Common myeloid progenitor, CD34-positive (primary cell): Measurements from ENCODE around the gene DCAF11. TPM values are rescaled to one million over a fixed set of nuclear protein-coding genes. Genes with fewer than 3 reads are reported as not detected.

Experiments
- CTCF ChIA-PET: fragments of 350-600 bp; sonication (Branson Sonifier 250); formaldehyde crosslinking; loops from one replicate; lab custom pipeline; 2021; ENCODE audit warnings: antibody characterized with exemption; lab: Charles Lee
- POLR2A ChIA-PET: fragments of 350-600 bp; sonication (Branson Sonifier 250); formaldehyde crosslinking; loops from one replicate; lab custom pipeline; 2021; ENCODE audit warnings: antibody characterized with exemption; lab: Charles Lee
- DNase-seq, 3 donors: peaks; one replicate each; pipeline versions ENCODE4 v3.0.0 to v3.0.0-alpha.2; 2013
- H3K27ac ChIP-seq, 2 experiments: 1 replicate in 1 of 2; 2 replicates in 1 of 2; pipeline ENCODE4 v1.7.0; 2013; ENCODE audit warnings: inconsistent platforms in 2 of 2, low read length in 2 of 2, mild to moderate bottlenecking in 2 of 2, low read depth in 1 of 2, moderate library complexity in 1 of 2; ENCODE audit not compliant: severe bottlenecking in 2 of 2, insufficient read depth in 1 of 2, poor library complexity in 1 of 2
- H3K27me3 ChIP-seq, 5 experiments: replicated peaks in 2 of 5; 1 replicate in 3 of 5; 2 replicates in 2 of 5; pipeline versions ENCODE4 v1.6.1 to v1.7.0; 2013; ENCODE audit warnings: low read length in 4 of 5, mild to moderate bottlenecking in 2 of 5, moderate library complexity in 2 of 5, inconsistent platforms in 1 of 5; ENCODE audit not compliant: insufficient read depth in 5 of 5, control insufficient read depth in 4 of 5
- H3K36me3 ChIP-seq, 4 experiments: 1 replicate in 2 of 4; 2 replicates in 2 of 4; pipeline versions ENCODE4 v1.6.1 to v1.7.0; 2013; ENCODE audit warnings: low read length in 3 of 4, control low read depth in 1 of 4, mild to moderate bottlenecking in 1 of 4; ENCODE audit not compliant: control insufficient read depth in 4 of 4, insufficient read depth in 4 of 4
- H3K4me1 ChIP-seq, 4 experiments: 1 replicate in 3 of 4; 2 replicates in 1 of 4; pipeline versions ENCODE4 v1.6.1 to v1.7.1; 2013; ENCODE audit warnings: low read length in 3 of 4, mild to moderate bottlenecking in 3 of 4, control low read depth in 1 of 4, inconsistent platforms in 1 of 4, moderate library complexity in 1 of 4; ENCODE audit not compliant: control insufficient read depth in 4 of 4, insufficient read depth in 4 of 4; ENCODE audit errors: control extremely low read depth in 1 of 4
- H3K4me3 ChIP-seq, 7 experiments: 1 replicate in 4 of 7; 2 replicates in 3 of 7; pipeline versions ENCODE4 v1.5.1 to v1.7.0; 2013; ENCODE audit warnings: mild to moderate bottlenecking in 7 of 7, low read length in 6 of 7, moderate library complexity in 6 of 7, inconsistent platforms in 2 of 7, low read depth in 2 of 7, control low read depth in 1 of 7; ENCODE audit not compliant: insufficient read depth in 4 of 7, control insufficient read depth in 1 of 7; ENCODE audit errors: extremely low read depth in 1 of 7
- H3K9me3 ChIP-seq, 5 experiments: 1 replicate in 4 of 5; 2 replicates in 1 of 5; pipeline versions ENCODE4 v1.6.1 to v1.7.1; 2013; ENCODE audit warnings: low read length in 4 of 5, mild to moderate bottlenecking in 2 of 5, inconsistent platforms in 1 of 5, low read depth in 1 of 5, moderate library complexity in 1 of 5; ENCODE audit not compliant: control insufficient read depth in 4 of 5, insufficient read depth in 2 of 5; ENCODE audit errors: control extremely low read depth in 1 of 5
- WGBS: methylation state at CpG from one replicate; pipeline ENCODE4 v1.1.5; 2013; ENCODE audit not compliant: insufficient coverage; 5-methylcytosine and 5-hydroxymethylcytosine counted together
- polyA plus RNA-seq: library from polyadenylated mRNA; unstranded; fragments of 120-200 nt; gene quantifications from one replicate; pipeline ENCODE4 v1.2.1, GENCODE V29; 2013

Gene DCAF11
- polyA plus RNA-seq = 67.7 TPM

GRCh38 chr14:24114532-24115421, at the start of gene DCAF11, which contains the start of gene NRL:
Gene DCAF11, plus strand, starts transcription at chr14:24114777. Its CDS starts 818 bp downstream, at chr14:24115595.
Gene NRL, minus strand, starts transcription at chr14:24114949. Its CDS starts 32,101 bp downstream, at chr14:24082848.
- POLR2A ChIA-PET = interaction anchor here (1.0 to 2.4 kb wide), 10 partner anchors 12 to 74 kb away, joined by 3 to 11 read pairs (median 6); partner anchors contain the start of genes EMC9, IPO4, IRF9 and PCK2
- H3K27ac ChIP-seq = peak within 1 kb of the TSS; percentile 95 to 98
- H3K4me3 ChIP-seq = peak within 1 kb of the TSS; percentile 51 to 98 (median 91)
- H3K4me1 ChIP-seq = peaks cover 8 to 33% (median 19%) of the 10 kb centered on the region in 4 experiments
- DNase-seq = peak; percentile 100
- CTCF ChIA-PET = interaction anchor here (0.5 to 7.7 kb wide), 16 partner anchors 11 to 122 kb away, joined by 3 to 46 read pairs (median 4); partner anchors contain the start of genes FITM1, IRF9, PCK2 and PSME1
- no peaks in the 10 kb centered on the region for H3K27me3 ChIP-seq
- H3K9me3 ChIP-seq = no peaks in the 10 kb centered on the region
- 0% methylated on average over 45 of the region's 65 CpGs for WGBS
- H3K36me3 ChIP-seq = peaks cover 14 to 35% (median 28%) of the 10 kb centered on the region in 4 experiments

GRCh38 chr14:24064856-24065255, 49.7 kb upstream of the DCAF11 start:
- Histone ChIP-seq H3K27ac (no peak overlapping the region), H3K9me3 (no peaks in the 10 kb centered on the region), H3K36me3 (no peaks in the 10 kb centered on the region), H3K27me3 (no peaks in the 10 kb centered on the region), H3K4me1 (no peaks in the 10 kb centered on the region), H3K4me3 (no peak overlapping the region)
- ChIA-PET CTCF (interaction anchor here (0.6 to 12.2 kb wide), 6 partner anchors 10 to 41 kb away, joined by 3 to 188 read pairs (median 4); partner anchors contain the start of gene PCK2), POLR2A (no interaction called here)
- 80% methylated on average over 2 of the region's 15 CpGs for WGBS
- no peak for DNase-seq

GRCh38 chr14:24065408-24065807, 49.2 kb upstream of the DCAF11 start:
- H3K36me3 ChIP-seq = no peaks in the 10 kb centered on the region
- POLR2A ChIA-PET = no interaction called here
- no peaks in the 10 kb centered on the region for H3K9me3 ChIP-seq
- 95% methylated on average over 6 of the region's 8 CpGs for WGBS
- DNase-seq = no peak
- no peak overlapping the region for H3K27ac ChIP-seq
- CTCF ChIA-PET = interaction anchor here (0.6 to 12.2 kb wide), 6 partner anchors 10 to 40 kb away, joined by 3 to 188 read pairs (median 5); no protein-coding TSS in a partner anchor
- H3K4me3 ChIP-seq = no peak overlapping the region
- H3K4me1 ChIP-seq = no peaks in the 10 kb centered on the region
- peaks cover 0 to 2% (median 0%) of the 10 kb centered on the region in 5 experiments for H3K27me3 ChIP-seq

GRCh38 chr14:24066496-24067132, 48.0 kb upstream of the DCAF11 start:
- no peak overlapping the region for H3K4me3 ChIP-seq
- ChIA-PET POLR2A (no interaction called here), CTCF (interaction anchor here (1.2 to 2.7 kb wide), 6 partner anchors 9 to 41 kb away, joined by 3 to 12 read pairs (median 5); no protein-coding TSS in a partner anchor)
- no peak for DNase-seq
- no peaks in the 10 kb centered on the region for H3K4me1 ChIP-seq
- peaks cover 0 to 8% (median 0%) of the 10 kb centered on the region in 5 experiments for H3K27me3 ChIP-seq
- H3K27ac ChIP-seq = no peak overlapping the region
- WGBS = 100% methylated on average over 2 of the region's 8 CpGs
- no peaks in the 10 kb centered on the region for H3K9me3 ChIP-seq
- H3K36me3 ChIP-seq = no peaks in the 10 kb centered on the region

GRCh38 chr14:24067133-24068082, 47.2 kb upstream of the DCAF11 start:
- ChIA-PET POLR2A (no interaction called here), CTCF (interaction anchor here (1.2 to 2.7 kb wide), 6 partner anchors 9 to 40 kb away, joined by 3 to 12 read pairs (median 5); no protein-coding TSS in a partner anchor)
- Histone ChIP-seq H3K4me1 (no peaks in the 10 kb centered on the region), H3K4me3 (no peak overlapping the region), H3K9me3 (no peaks in the 10 kb centered on the region), H3K36me3 (no peaks in the 10 kb centered on the region), H3K27ac (no peak overlapping the region), H3K27me3 (peaks cover 0 to 8% (median 0%) of the 10 kb centered on the region in 5 experiments)
- no peak for DNase-seq
- WGBS = over 99% methylated on average over 9 of the region's 12 CpGs

GRCh38 chr14:24068711-24069410, 45.7 kb upstream of the DCAF11 start:
- H3K36me3 ChIP-seq = no peaks in the 10 kb centered on the region
- ChIA-PET POLR2A (no interaction called here), CTCF (interaction anchor here (0.6 to 1.1 kb wide), 3 partner anchors 10 to 16 kb away, joined by 3 read pairs; no protein-coding TSS in a partner anchor)
- 94% methylated on average over 7 of the region's 10 CpGs for WGBS
- no peaks in the 10 kb centered on the region for H3K4me1 ChIP-seq
- H3K27ac ChIP-seq = no peak overlapping the region
- no peak for DNase-seq
- no peak overlapping the region for H3K4me3 ChIP-seq
- no peaks in the 10 kb centered on the region for H3K9me3 ChIP-seq
- peaks cover 0 to 8% (median 0%) of the 10 kb centered on the region in 5 experiments for H3K27me3 ChIP-seq
